ENCODE results near the gene UBAP1. TPM values are rescaled to one million over a fixed set of nuclear protein-coding genes. Genes with fewer than 3 reads are reported as not detected.

UBAP1 gene
- total RNA-seq, 1 donor from 2014 or later = 45.6 TPM

DNA sequence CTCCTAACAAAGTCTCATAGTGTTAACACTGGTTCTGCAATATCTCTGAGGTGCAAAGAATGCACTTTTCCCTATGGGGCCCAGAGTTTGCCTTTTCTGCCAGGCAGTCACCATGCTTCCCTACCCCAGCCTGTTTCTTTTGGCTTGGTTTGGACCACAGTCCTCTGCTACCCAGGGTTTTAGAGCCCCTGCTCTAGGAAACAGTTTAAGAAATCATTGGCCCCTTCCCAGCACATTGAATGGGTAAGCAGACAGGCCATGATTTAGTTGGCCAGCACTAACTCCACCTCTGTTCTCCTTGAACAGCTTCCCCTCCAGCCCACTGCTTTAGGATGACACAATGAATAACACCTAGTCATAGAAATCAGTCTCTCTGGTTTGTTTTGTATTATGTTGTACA lies 73.2 kb downstream of the UBAP1 start:
- Mint-ChIP-seq H3K27ac (peak overlapping the region; percentile 87), H3K4me1 (ENCODE audit: low read depth) (no peaks in the 10 kb centered on the region), H3K4me3 (ENCODE audit: low read depth) (no peak overlapping the region), H3K9me3 (ENCODE audit: low read depth) (no peaks in the 10 kb centered on the region), H3K27me3 (no peaks in the 10 kb centered on the region), H3K36me3 (ENCODE audit: insufficient read depth) (peaks cover 5% of the 10 kb centered on the region)
- TF ChIP-seq, protein P1, sequence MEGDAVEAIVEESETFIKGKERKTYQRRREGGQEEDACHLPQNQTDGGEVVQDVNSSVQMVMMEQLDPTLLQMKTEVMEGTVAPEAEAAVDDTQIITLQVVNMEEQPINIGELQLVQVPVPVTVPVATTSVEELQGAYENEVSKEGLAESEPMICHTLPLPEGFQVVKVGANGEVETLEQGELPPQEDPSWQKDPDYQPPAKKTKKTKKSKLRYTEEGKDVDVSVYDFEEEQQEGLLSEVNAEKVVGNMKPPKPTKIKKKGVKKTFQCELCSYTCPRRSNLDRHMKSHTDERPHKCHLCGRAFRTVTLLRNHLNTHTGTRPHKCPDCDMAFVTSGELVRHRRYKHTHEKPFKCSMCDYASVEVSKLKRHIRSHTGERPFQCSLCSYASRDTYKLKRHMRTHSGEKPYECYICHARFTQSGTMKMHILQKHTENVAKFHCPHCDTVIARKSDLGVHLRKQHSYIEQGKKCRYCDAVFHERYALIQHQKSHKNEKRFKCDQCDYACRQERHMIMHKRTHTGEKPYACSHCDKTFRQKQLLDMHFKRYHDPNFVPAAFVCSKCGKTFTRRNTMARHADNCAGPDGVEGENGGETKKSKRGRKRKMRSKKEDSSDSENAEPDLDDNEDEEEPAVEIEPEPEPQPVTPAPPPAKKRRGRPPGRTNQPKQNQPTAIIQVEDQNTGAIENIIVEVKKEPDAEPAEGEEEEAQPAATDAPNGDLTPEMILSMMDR (IDR thresholded peaks at IDR 0.05; ENCODE audit: unreplicated experiment) = no peak
- DNase-seq (ENCODE audit: low spot score, unreplicated experiment) = no peak

DNA sequence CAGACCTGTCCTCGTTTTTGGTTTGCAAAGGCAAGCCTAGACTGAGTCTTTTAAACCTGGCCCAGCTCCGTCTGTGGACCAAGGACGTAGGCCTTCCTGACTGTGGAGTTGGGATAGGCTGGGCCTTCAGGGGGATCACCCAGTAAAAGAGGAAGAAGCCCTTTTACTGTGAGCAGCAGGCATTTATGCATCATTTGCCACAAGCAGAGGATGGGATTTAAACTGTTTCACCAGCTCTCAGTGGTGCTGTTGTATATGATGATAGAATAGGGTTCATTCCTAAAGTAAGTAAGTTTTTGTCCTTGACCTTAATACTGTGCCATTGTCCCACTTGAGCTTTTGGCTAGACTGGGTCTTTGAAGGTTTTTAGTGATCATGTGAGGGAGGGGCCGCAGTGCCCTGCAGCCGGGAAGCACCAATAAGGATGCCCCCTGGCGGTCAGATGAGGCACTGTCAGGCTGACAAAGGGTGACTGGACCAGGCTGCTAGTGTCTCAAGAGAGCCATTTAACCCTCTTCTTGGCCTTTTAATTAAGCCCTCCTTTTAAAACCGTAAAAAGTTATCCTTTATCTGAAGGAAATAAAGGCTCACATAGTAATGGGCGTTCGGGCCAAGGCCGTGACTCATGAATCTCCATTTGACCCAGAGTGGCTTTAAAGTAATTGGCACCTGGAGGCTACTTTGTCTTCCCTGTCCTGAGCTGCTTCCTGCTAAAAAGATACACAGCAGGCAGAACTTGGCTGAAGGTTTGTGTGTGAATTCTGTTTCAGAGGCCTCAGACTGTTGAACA lies 74.0 kb downstream of the UBAP1 start:
- H3K4me3 Mint-ChIP-seq (ENCODE audit: low read depth) = no peak overlapping the region
- peaks cover 8% of the 10 kb centered on the region for H3K36me3 Mint-ChIP-seq (ENCODE audit: insufficient read depth)
- no peaks in the 10 kb centered on the region for H3K9me3 Mint-ChIP-seq (ENCODE audit: low read depth)
- peak; percentile 70 for DNase-seq (ENCODE audit: low spot score, unreplicated experiment)
- H3K27me3 Mint-ChIP-seq = no peaks in the 10 kb centered on the region
- peak overlapping the region; percentile 64 for H3K27ac Mint-ChIP-seq
- TF ChIP-seq, protein P1 (IDR thresholded peaks at IDR 0.05; ENCODE audit: unreplicated experiment) = peak; percentile 99
- no peaks in the 10 kb centered on the region for H3K4me1 Mint-ChIP-seq (ENCODE audit: low read depth)

DNA sequence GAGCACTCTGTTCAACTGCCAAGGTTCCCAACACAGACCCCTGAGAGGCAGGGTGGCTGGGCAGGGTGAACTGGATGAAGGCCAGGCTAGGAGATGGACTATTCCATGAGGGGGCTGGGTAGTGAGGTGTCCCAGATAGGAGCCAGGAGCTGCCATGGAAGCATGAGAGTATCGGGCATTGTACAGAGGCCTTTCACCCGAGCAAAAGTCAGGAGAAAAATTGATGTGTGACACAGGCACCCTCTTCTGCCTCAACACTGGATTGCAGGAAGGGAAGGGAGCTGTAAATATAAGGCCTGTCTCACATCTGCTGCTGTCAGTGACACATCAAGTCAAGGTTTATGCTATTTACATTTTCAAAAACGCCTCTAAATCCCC lies 74.6 kb downstream of the UBAP1 start:
- Mint-ChIP-seq H3K4me3 (ENCODE audit: low read depth) (no peak overlapping the region), H3K36me3 (ENCODE audit: insufficient read depth) (peaks cover 8% of the 10 kb centered on the region), H3K9me3 (ENCODE audit: low read depth) (no peaks in the 10 kb centered on the region), H3K27me3 (no peaks in the 10 kb centered on the region), H3K4me1 (ENCODE audit: low read depth) (no peaks in the 10 kb centered on the region), H3K27ac (no peak overlapping the region)
- TF ChIP-seq, protein P1 (IDR thresholded peaks at IDR 0.05; ENCODE audit: unreplicated experiment) = no peak
- no peak for DNase-seq (ENCODE audit: low spot score, unreplicated experiment)

DNA sequence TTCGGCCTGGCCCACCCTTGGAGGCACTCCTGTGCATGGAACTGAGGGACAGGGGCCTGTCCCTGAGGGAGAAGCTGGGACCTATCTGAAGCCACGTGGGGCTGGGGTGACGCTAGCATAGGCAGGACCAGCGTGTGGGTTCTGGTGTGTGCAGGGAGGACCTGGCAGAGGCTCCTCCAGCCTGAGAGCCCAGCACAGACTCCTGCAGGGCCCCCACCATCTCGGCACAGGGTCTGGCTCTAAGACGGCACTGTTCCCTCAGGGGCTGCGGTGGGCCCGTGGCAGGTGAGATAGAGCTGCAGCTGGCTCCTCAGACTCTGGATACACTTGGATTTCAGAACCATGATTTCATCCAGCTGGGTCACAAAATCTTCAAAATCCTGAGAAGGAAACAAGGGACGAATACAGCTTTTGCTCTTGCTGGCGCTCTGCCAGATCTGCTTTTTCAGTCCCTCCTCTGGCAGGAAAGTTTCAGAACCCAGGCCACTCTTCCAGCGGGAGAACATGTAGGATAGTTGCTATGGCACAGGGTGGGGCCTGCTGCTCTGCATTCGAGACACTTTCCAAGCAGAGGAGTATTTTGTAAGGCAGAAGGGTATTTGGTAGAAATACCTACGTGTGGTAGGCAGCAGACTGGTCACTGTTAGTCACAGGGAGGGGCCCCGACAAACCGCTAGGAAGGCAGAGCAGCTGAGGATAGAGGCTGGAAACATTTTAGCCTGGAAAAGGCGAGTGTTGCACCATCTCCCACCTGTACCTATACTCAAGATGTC lies 75.5 kb downstream of the UBAP1 start:
- H3K27me3 Mint-ChIP-seq = no peaks in the 10 kb centered on the region
- no peaks in the 10 kb centered on the region for H3K4me1 Mint-ChIP-seq (ENCODE audit: low read depth)
- H3K36me3 Mint-ChIP-seq (ENCODE audit: insufficient read depth) = peaks cover 11% of the 10 kb centered on the region
- DNase-seq (ENCODE audit: low spot score, unreplicated experiment) = no peak
- peak overlapping the region; percentile 22 for H3K27ac Mint-ChIP-seq
- TF ChIP-seq, protein P1 (IDR thresholded peaks at IDR 0.05; ENCODE audit: unreplicated experiment) = no peak
- no peak overlapping the region for H3K4me3 Mint-ChIP-seq (ENCODE audit: low read depth)
- H3K9me3 Mint-ChIP-seq (ENCODE audit: low read depth) = no peaks in the 10 kb centered on the region

DNA sequence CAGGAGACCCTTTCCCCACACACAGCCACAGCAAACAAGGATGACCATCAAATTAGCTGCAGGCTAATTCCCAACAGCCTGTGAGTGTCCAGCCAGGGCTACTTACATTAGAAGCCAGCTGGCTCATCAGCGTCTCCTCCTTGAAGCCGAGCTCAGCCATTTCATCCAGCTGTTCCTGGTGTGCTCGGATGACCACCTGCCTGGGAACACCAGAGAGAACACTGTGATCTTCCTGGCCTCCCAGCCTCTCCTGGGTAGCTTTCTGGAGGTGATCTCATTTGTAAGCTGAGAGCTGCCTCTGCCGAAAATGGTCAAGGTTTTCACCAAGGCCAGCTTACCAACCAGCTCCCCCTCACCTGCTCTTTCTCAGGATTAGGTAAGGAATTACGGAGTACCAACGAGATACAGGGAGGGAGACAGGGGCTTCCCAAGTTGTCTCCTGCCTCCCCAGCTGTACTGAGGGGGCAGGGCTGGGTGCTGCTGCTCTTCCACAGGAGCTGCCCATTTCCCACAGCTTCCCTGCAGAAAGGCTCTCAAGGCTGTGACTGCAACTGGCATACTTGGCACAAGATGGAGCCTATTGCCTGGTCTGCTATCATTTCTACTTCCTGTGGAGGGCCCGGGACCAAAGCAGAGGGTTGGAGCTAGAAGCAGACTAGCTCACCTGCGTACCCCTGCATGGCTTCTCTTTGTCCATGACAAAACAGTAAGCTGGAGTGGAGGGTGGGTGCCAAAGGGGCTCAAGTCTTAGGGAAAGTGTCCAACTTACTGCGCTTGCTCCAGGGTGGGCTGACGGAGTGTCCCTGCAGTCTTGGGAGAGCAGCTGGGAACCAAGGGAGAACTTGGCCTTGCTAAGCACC lies 76.4 kb downstream of the UBAP1 start:
- H3K4me1 Mint-ChIP-seq (ENCODE audit: low read depth) = no peaks in the 10 kb centered on the region
- H3K9me3 Mint-ChIP-seq (ENCODE audit: low read depth) = no peaks in the 10 kb centered on the region
- no peak for DNase-seq (ENCODE audit: low spot score, unreplicated experiment)
- no peak overlapping the region for H3K27ac Mint-ChIP-seq
- TF ChIP-seq, protein P1 (IDR thresholded peaks at IDR 0.05; ENCODE audit: unreplicated experiment) = no peak
- H3K27me3 Mint-ChIP-seq = no peaks in the 10 kb centered on the region
- no peak overlapping the region for H3K4me3 Mint-ChIP-seq (ENCODE audit: low read depth)
- H3K36me3 Mint-ChIP-seq (ENCODE audit: insufficient read depth) = peaks cover 11% of the 10 kb centered on the region

Measured in progenitor cell of endocrine pancreas (in vitro differentiated cells).